Endothelial cell of umbilical vein (primary cell): ENCODE measurements around the gene NUTF2. TPM values are rescaled to one million over a fixed set of nuclear protein-coding genes. Genes with fewer than 3 reads are reported as not detected.
A peak's percentile ranks its signal among the peaks of the same experiment; 100 is the strongest.

ENCODE experiments used
- BruUV-seq: library from RNA; stranded (reverse); fragments of 400-500 nt; replicated peaks from 2 replicates; lab custom pipeline; 2021; lab: Mats Ljungman, UMichigan
- CTCF ChIA-PET: fragments of 300-600, 350-600 bp; sonication (Branson Sonifier 250); formaldehyde crosslinking; loops from one replicate; lab custom pipeline; 2021; ENCODE audit warnings: antibody characterized with exemption, inconsistent platforms; lab: Charles Lee
- POLR2A ChIA-PET: fragments of 300-600, 350-600 bp; sonication (Branson Sonifier 250); formaldehyde crosslinking; loops from one replicate; lab custom pipeline; 2021; ENCODE audit warnings: antibody characterized with exemption, inconsistent platforms; lab: Charles Lee
- DNase-seq: peaks from one replicate; pipeline ENCODE4 v3.0.0-alpha.2; 2011; ENCODE audit warnings: low read depth, low spot score
- FAIRE-seq: peaks from 2 replicates; lab custom pipeline; 2011; peaks lifted over from hg19 to GRCh38; lab: Jason Lieb, UNC
- H2AFZ ChIP-seq: 2 replicates; pipeline ENCODE4 v1.6.0; 2012; ENCODE audit warnings: low read depth, low read length, control low read depth, inconsistent platforms
- H3K27ac ChIP-seq: 2 replicates; pipeline ENCODE4 v1.5.1; 2011; ENCODE audit warnings: low read depth, mild to moderate bottlenecking, control low read depth, low read length, moderate library complexity; ENCODE audit not compliant: insufficient read depth
- H3K27me3 ChIP-seq, 2 experiments: 2 replicates each; pipeline versions ENCODE4 v1.6.0 to v1.6.1; 2011; ENCODE audit warnings: low read length in 2 of 2, mixed read lengths in 1 of 2; ENCODE audit not compliant: control insufficient read depth in 2 of 2, insufficient read depth in 2 of 2
- H3K36me3 ChIP-seq, 2 experiments: 2 replicates in 1 of 2; 3 replicates in 1 of 2; pipeline ENCODE4 v1.5.1; 2011; ENCODE audit warnings: low read length in 2 of 2, mild to moderate bottlenecking in 1 of 2, moderate library complexity in 1 of 2; ENCODE audit not compliant: control insufficient read depth in 2 of 2, insufficient read depth in 2 of 2; ENCODE audit errors: extremely low read depth in 1 of 2
- H3K4me1 ChIP-seq: 3 replicates; pipeline ENCODE4 v1.5.1; 2011; ENCODE audit warnings: mild to moderate bottlenecking, low read length; ENCODE audit not compliant: control insufficient read depth, insufficient read depth; ENCODE audit errors: extremely low read depth
- H3K4me2 ChIP-seq: 2 replicates; pipeline ENCODE4 v1.6.1; 2011; ENCODE audit warnings: low read length, control low read depth, mixed read lengths; ENCODE audit not compliant: insufficient read depth
- H3K4me3 ChIP-seq, 3 experiments: fragments of 200-600 bp in 1 of 3; sonication (generic), shearing (Covaris generic) in 1 of 3; replicated peaks in 1 of 3; 2 replicates each; pipeline ENCODE4 v1.5.1; 2011 to 2016; ENCODE audit warnings: control low read depth in 3 of 3, low read length in 3 of 3, mild to moderate bottlenecking in 2 of 3, inconsistent platforms in 1 of 3, low read depth in 1 of 3, moderate library complexity in 1 of 3; ENCODE audit not compliant: insufficient read depth in 1 of 3
- H3K79me2 ChIP-seq: 2 replicates; pipeline ENCODE4 v1.6.0; 2012; ENCODE audit warnings: low read length, inconsistent platforms; ENCODE audit not compliant: control insufficient read depth, insufficient read depth
- H3K9ac ChIP-seq: replicated peaks from 2 replicates; pipeline ENCODE3; 2011; ENCODE audit warnings: low read length, control low read depth; ENCODE audit not compliant: insufficient read depth; ENCODE audit errors: extremely low read depth
- H3K9me1 ChIP-seq: replicated peaks from 3 replicates; pipeline ENCODE4 v1.6.0; 2011; ENCODE audit warnings: mild to moderate bottlenecking, low read length; ENCODE audit not compliant: control insufficient read depth, insufficient read depth; ENCODE audit errors: extremely low read depth
- H3K9me3 ChIP-seq: replicated peaks from 2 replicates; pipeline ENCODE4 v1.5.1; 2012; ENCODE audit warnings: low read length, inconsistent platforms; ENCODE audit not compliant: control insufficient read depth, insufficient read depth
- H4K20me1 ChIP-seq: replicated peaks from 2 replicates; pipeline ENCODE3; 2011; ENCODE audit warnings: mild to moderate bottlenecking, low read length; ENCODE audit not compliant: control insufficient read depth, insufficient read depth; ENCODE audit errors: extremely low read depth
- GATA2 ChIP-seq: IDR thresholded peaks from 2 replicates; pipeline ENCODE4 v1.7.0; 2011; ENCODE audit warnings: low read depth, mild to moderate bottlenecking, moderate library complexity, mixed read lengths, low read length; ENCODE audit not compliant: insufficient read length, insufficient read depth
- JUN ChIP-seq: IDR thresholded peaks from 2 replicates; pipeline ENCODE4 v1.6.1; 2011; ENCODE audit warnings: borderline replicate concordance, low read depth; ENCODE audit not compliant: insufficient read length, insufficient read depth
- MAX ChIP-seq: IDR thresholded peaks from 2 replicates; pipeline ENCODE4 v1.6.1; 2011; ENCODE audit not compliant: insufficient read depth, insufficient read length
- POLR2A ChIP-seq: IDR thresholded peaks from 2 replicates; pipeline ENCODE4 v1.6.1; 2012; ENCODE audit warnings: low read depth, mild to moderate bottlenecking, control low read depth, low read length
- dilution Hi-C: fragments of 300-500 bp; cut with MboI; formaldehyde crosslinking; loops from one replicate; pipeline ENCODE4 v1.15.0; 2019; ENCODE audit warnings: low sequenced_read_pairs; ENCODE audit not compliant: extremely low pct_ligation_motif_present
- intact Hi-C: fragments of 100-400 bp; cut with micrococcal nuclease; formaldehyde crosslinking; loops from one replicate; pipeline ENCODE4 v1.10.0; 2022
- polyA plus RNA-seq, 4 experiments: library from polyadenylated mRNA; depleted of rRNA in 3 of 4; stranded (reverse) in 3 of 4; unstranded in 1 of 4; fragments of >200 nt; gene quantifications; 2 replicates each; pipeline versions ENCODE4 v1.2.1 to v1.2.3, GENCODE V29; 2011 to 2012; ENCODE audit warnings: missing spikeins in 1 of 4
- total RNA-seq: library from RNA; stranded (reverse); gene quantifications from 2 replicates; pipeline ENCODE4 v1.2.3, GENCODE V29; 2021
- TF ChIP-seq, protein P1 (sequence below), 2 donors: IDR thresholded peaks; 1 replicate in 1 of 2; 2 replicates in 1 of 2; pipeline ENCODE4 v1.5.1; 2011; ENCODE audit warnings: low read length in 2 of 2, mild to moderate bottlenecking in 2 of 2, moderate library complexity in 2 of 2, control low read depth in 1 of 2, inconsistent platforms in 1 of 2, low read depth in 1 of 2; ENCODE audit not compliant: insufficient read depth in 1 of 2; ENCODE audit errors: extremely low read depth in 1 of 2

Gene NUTF2
- total and polyA plus RNA-seq, 2 donors (not counting 3 experiments of a cell fraction or from before 2014, with no cell fraction given): 208 to 273 TPM

DNA sequence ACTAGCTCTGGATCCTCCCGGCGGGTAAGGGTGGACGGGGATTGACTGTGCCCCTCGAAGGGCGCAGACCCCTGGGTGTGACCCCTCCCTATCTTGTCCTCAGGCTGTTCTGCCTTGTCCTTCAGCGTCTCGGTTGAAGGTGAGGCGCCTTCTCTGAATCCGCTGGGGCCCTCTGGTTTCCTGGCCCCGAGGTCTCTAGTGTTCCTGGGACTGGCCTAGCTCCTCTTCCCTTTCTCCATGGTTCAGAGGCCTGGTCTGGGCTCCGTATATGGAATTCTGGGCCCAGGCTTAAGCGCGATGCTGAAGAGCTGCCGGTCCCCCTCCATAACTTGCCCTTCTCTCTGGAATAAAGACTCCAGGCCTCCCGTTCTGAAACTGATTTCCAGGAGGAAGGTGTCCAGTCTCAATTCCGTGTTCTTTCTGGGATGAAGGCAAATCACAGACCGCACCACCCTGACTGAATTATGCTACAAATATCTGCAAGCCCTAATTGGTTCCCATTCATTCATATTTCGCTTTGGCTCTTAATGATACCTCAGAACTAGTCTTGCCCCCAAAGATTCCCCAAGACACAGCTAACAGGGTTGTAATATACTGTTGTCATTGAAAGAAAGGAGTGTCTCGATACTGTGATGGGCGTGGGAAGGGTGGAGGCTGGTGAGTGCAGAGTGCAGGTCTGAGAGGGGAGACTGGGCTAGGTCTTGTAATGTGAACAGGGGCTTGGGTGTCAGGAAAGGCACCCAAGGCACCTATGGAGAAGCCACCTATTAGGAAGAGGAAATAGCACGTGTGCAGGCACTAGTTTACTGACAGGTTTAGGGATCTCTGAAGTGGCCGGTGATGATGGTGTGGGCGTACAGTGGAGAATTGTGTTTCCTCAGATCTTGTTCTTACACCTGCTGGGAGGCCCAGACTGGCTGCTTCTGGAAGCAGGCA, 27.0 kb downstream of the NUTF2 start:
- FAIRE-seq (peak; percentile 68), DNase-seq (peak; percentile 34)
- ChIA-PET CTCF (interaction anchor here (0.5 to 3.2 kb wide), 8 partner anchors 10 to 201 kb away, joined by 3 to 18 read pairs (median 6); no protein-coding TSS in a partner anchor), POLR2A (interaction anchor here (0.9 kb wide), 1 partner anchor 27 kb away, joined by 3 read pairs; the partner anchor contains the start of gene NUTF2)
- H3K9me3 ChIP-seq: no peaks in the 10 kb centered on the region
- H3K9me1 ChIP-seq: no peaks in the 10 kb centered on the region
- dilution Hi-C loops: no loop called here
- peak overlapping the region; percentile 66 to 79 (median 67) for H3K4me3 ChIP-seq
- peaks cover 15% of the 10 kb centered on the region for H3K4me1 ChIP-seq
- no peaks in the 10 kb centered on the region for H3K27me3 ChIP-seq
- intact Hi-C loops: loop anchor here (2.0 kb wide), 3 partner anchors 27 to 201 kb away; partner anchors contain the start of genes CENPT and NUTF2
- H4K20me1 ChIP-seq: no peaks in the 10 kb centered on the region
- BruUV-seq: TSS peak; percentile 11
- H2AFZ ChIP-seq: peak overlapping the region; percentile 92
- TF ChIP-seq, protein P1, sequence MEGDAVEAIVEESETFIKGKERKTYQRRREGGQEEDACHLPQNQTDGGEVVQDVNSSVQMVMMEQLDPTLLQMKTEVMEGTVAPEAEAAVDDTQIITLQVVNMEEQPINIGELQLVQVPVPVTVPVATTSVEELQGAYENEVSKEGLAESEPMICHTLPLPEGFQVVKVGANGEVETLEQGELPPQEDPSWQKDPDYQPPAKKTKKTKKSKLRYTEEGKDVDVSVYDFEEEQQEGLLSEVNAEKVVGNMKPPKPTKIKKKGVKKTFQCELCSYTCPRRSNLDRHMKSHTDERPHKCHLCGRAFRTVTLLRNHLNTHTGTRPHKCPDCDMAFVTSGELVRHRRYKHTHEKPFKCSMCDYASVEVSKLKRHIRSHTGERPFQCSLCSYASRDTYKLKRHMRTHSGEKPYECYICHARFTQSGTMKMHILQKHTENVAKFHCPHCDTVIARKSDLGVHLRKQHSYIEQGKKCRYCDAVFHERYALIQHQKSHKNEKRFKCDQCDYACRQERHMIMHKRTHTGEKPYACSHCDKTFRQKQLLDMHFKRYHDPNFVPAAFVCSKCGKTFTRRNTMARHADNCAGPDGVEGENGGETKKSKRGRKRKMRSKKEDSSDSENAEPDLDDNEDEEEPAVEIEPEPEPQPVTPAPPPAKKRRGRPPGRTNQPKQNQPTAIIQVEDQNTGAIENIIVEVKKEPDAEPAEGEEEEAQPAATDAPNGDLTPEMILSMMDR (IDR thresholded peaks at IDR 0.05; ENCODE audit: extremely low read depth in 1 of 2, insufficient read depth in 1 of 2, low read depth in 1 of 2, low read length in 2 of 2): no peak
- TF ChIP-seq MAX (no peak), GATA2 (no peak), POLR2A (no peak), JUN (no peak)
- peaks cover 35% of the 10 kb centered on the region for H3K79me2 ChIP-seq
- H3K4me2 ChIP-seq: peak overlapping the region; percentile 79
- peak overlapping the region; percentile 91 for H3K9ac ChIP-seq
- peak overlapping the region; percentile 40 for H3K27ac ChIP-seq
- peaks cover 16 to 43% of the 10 kb centered on the region in 2 experiments for H3K36me3 ChIP-seq
